Hematopoietic multipotent progenitor cell treated with erythropoietin and hydrocortisone succinate and interleukin-3 and kit ligand, for 4 days (in vitro differentiated cells): Measurements from ENCODE around the gene FKTN.

Experiments
- DNase-seq: peaks from one replicate; pipeline ENCODE4 v3.0.0-alpha.2; 2015

The FKTN gene

DNA sequence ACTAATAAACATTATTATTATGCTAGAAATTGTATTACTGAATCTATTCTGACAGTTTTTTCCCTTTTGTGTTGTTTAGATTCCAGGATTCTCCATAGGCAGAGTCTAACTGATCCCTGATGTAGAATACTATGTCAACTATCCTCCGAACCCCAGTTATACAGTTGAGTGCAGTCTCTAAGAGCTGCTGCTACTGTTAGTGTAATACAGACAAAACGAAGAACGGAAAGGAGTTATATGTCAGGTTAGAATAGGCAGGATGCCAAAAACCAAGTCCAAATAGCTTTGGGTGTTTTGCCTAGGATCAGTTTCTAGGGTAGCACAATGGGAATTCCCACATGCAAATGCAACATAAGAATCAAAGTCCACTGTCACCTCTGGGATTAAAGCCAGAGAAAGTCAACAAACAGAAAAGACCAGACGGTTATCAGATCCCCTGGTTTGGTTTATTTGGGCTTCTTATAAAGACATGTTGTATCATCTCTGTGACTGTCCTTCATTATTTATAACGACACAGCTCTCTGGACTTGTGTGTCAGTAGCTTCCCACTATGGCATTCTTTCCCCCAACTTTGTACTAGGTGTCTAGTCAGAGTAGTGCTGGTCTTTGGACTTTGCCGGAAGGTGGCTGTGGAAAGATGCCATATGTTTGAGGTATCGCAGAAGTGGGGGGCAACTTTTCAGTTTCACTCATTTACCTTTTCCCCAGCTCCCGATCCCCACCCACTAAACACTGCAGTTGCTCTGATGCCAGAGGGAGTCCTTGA, 121.5 kb downstream of the FKTN start:
- DNase-seq = no peak

- no peak for DNase-seq
Observed at GRCh38 chr9:105681313-105681712, 123.4 kb downstream of the FKTN start.

GRCh38 chr9:105681724-105682123, 123.8 kb downstream of the FKTN start:
- no peak for DNase-seq

DNA sequence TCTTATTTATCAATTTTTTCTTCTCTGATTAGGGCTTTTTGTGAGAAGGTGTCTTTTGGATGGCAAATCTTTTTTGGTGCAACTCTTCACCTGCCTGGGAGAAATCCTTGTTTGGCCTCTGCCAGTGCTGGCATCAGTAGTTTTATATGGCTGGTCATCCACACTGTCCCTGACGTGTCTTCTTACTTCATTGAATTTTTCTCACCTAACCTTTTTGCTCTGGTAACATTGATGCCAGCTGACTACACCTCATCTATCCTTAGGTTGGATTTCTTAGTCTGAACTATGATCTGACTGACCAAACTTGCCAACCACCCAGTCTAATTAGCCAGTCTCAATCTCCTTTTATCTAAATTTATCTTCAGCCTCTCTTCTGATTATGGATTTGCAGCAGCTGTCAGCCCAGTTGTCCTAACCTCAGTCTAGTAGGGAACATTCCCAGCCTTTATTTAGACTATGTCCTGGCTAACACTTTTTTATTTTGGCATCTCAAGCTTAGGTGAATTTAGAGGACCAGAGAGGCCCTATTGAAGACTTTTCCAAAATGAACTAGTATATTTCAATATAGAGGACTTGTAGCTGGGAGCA, 125.9 kb downstream of the FKTN start:
- no peak for DNase-seq

DNA sequence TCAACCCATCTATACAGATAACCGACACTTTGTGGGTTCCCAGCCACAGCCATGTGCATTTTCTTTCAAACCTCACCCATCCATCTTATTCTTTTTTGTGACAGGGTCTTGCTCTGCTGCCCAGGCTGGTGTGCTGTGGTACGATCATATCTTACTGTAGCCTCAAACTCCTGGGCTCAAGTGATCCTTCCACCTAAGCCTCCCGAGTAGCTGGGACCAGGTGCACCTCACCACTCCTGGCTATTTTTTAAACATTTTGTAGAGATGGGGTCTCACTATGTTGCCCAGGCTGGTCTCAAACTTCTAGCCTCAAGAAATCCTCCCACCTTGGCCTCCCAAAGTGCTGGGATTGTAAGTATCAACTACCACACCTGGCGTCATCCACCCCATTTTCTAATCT, 129.0 kb downstream of the FKTN start:
- DNase-seq = no peak
